Tibial artery (tissue), 4 donors: ENCODE data around the gene EIF3F.
A peak's percentile ranks its signal among the peaks of the same experiment; 100 is the strongest.

Source experiments
- DNase-seq, 2 donors: peaks; one replicate each; pipeline ENCODE4 v3.0.0-alpha.2; 2019
- H3K27ac ChIP-seq, 2 donors: fragments of 200-600 bp; sonication (generic) in 1 of 2; 1 replicate in 1 of 2; 2 replicates in 1 of 2; pipeline ENCODE4 v1.5.1; 2018 to 2019; ENCODE audit warnings: mild to moderate bottlenecking in 1 of 2
- H3K27me3 ChIP-seq, 2 donors: fragments of 200-600 bp; sonication (generic) in 1 of 2; one replicate each; pipeline versions ENCODE4 v1.5.1 to v1.6.0; 2016 to 2019
- H3K36me3 ChIP-seq, 3 donors: fragments of 200-600 bp; sonication (generic) in 2 of 3; one replicate each; pipeline ENCODE4 v1.5.1; 2016 to 2019; ENCODE audit warnings: mild to moderate bottlenecking in 2 of 3
- H3K4me1 ChIP-seq, 4 donors: fragments of 200-600 bp; sonication (generic) in 2 of 4; 1 replicate in 3 of 4; 2 replicates in 1 of 4; pipeline ENCODE4 v1.5.1; 2016 to 2019
- H3K4me3 ChIP-seq, 2 donors: fragments of 200-600 bp; sonication (generic) in 1 of 2; 1 replicate in 1 of 2; 2 replicates in 1 of 2; pipeline ENCODE4 v1.5.1; 2018 to 2019; ENCODE audit warnings: mild to moderate bottlenecking in 2 of 2
- H3K9me3 ChIP-seq, 3 donors: fragments of 200-600 bp; sonication (generic) in 1 of 3; one replicate each; pipeline ENCODE4 v1.5.1; 2016 to 2019
- CTCF ChIP-seq, 2 experiments: fragments of 200-600 bp in 1 of 2; fragments of 450-650 bp in 1 of 2; IDR thresholded peaks; one replicate each; pipeline ENCODE4 v1.5.1; 2017 to 2019; ENCODE audit warnings: antibody characterized with exemption in 2 of 2, mild to moderate bottlenecking in 1 of 2, moderate library complexity in 1 of 2
- intact Hi-C: fragments of 100-400 bp; cut with DNase I; formaldehyde crosslinking; loops from one replicate; pipeline ENCODE4 v1.15.0; 2023; ENCODE audit warnings: low total_unique reads

EIF3F gene

GRCh38 chr11:8004008-8004407, 16.9 kb downstream of the EIF3F start:
- Histone ChIP-seq H3K36me3 (peaks cover 4 to 12% (median 8%) of the 10 kb centered on the region in 3 donors), H3K9me3 (no peaks in the 10 kb centered on the region), H3K27me3 (peaks cover 0 to 7% of the 10 kb centered on the region in 2 donors), H3K4me3 (no peak overlapping the region), H3K27ac (no peak overlapping the region), H3K4me1 (no peaks in the 10 kb centered on the region)
- no peak for DNase-seq
- intact Hi-C loops, result no loop called here
- TF ChIP-seq CTCF (IDR thresholded peaks at IDR 0.05), result no peak

GRCh38 chr11:8005556-8005955, 18.4 kb downstream of the EIF3F start:
- Histone ChIP-seq H3K27ac (no peak overlapping the region), H3K9me3 (no peaks in the 10 kb centered on the region), H3K27me3 (peaks cover 0 to 7% of the 10 kb centered on the region in 2 donors), H3K36me3 (no peaks in the 10 kb centered on the region), H3K4me1 (no peaks in the 10 kb centered on the region), H3K4me3 (no peak overlapping the region)
- intact Hi-C loops, result loop anchor here (5.0 kb wide), 1 partner anchor 92 kb away; no protein-coding TSS in a partner anchor
- no peak for TF ChIP-seq CTCF (IDR thresholded peaks at IDR 0.05)
- DNase-seq, result no peak

GRCh38 chr11:8006349-8006977, 19.3 kb downstream of the EIF3F start:
- Histone ChIP-seq H3K36me3 (no peaks in the 10 kb centered on the region), H3K4me1 (no peaks in the 10 kb centered on the region), H3K27ac (no peak overlapping the region), H3K4me3 (no peak overlapping the region), H3K27me3 (peaks cover 0 to 7% of the 10 kb centered on the region in 2 donors), H3K9me3 (no peaks in the 10 kb centered on the region)
- DNase-seq, result no peak
- TF ChIP-seq CTCF (IDR thresholded peaks at IDR 0.05), result peak; percentile 67 to 70
- intact Hi-C loops, result loop anchor here (5.0 kb wide), 1 partner anchor 91 kb away; no protein-coding TSS in a partner anchor

- Histone ChIP-seq H3K36me3 (no peaks in the 10 kb centered on the region), H3K9me3 (no peaks in the 10 kb centered on the region), H3K4me1 (no peaks in the 10 kb centered on the region), H3K27me3 (peaks cover 0 to 7% of the 10 kb centered on the region in 2 donors), H3K4me3 (no peak overlapping the region), H3K27ac (no peak overlapping the region)
- DNase-seq, result no peak
- TF ChIP-seq CTCF (IDR thresholded peaks at IDR 0.05), result no peak
- intact Hi-C loops, result loop anchor here (5.0 kb wide), 1 partner anchor 89 kb away; no protein-coding TSS in a partner anchor
Observed at GRCh38 chr11:8008212-8008611, 21.1 kb downstream of the EIF3F start.

GRCh38 chr11:8009856-8010255, 22.7 kb downstream of the EIF3F start:
- Histone ChIP-seq H3K4me1 (no peaks in the 10 kb centered on the region), H3K9me3 (no peaks in the 10 kb centered on the region), H3K27ac (no peak overlapping the region), H3K36me3 (no peaks in the 10 kb centered on the region), H3K4me3 (no peak overlapping the region), H3K27me3 (peaks cover 0 to 7% of the 10 kb centered on the region in 2 donors)
- no peak for TF ChIP-seq CTCF (IDR thresholded peaks at IDR 0.05)
- intact Hi-C loops, result loop anchor here (5.0 kb wide), 1 partner anchor 87 kb away; no protein-coding TSS in a partner anchor
- DNase-seq, result no peak
